Chondrocyte (in vitro differentiated cells): ENCODE data around the gene ZNF892. TPM values are rescaled to one million over a fixed set of nuclear protein-coding genes. Genes with fewer than 3 reads are reported as not detected.

Experiments used
- DNase-seq: peaks from one replicate; pipeline ENCODE4 v3.0.0; 2021; ENCODE audit warnings: mixed read lengths, low spot score
- H3K27ac Mint-ChIP-seq: one replicate; pipeline ENCODE4 v1.8.0; 2021; ENCODE audit warnings: mild to moderate bottlenecking, moderate library complexity, mixed read lengths; ENCODE audit not compliant: unreplicated experiment
- H3K27me3 Mint-ChIP-seq: 2 replicates; pipeline ENCODE4 v1.8.0; 2021; ENCODE audit warnings: low read depth, mixed read lengths
- H3K36me3 Mint-ChIP-seq: 2 replicates; pipeline ENCODE4 v1.8.0; 2021; ENCODE audit warnings: low read depth, mixed read lengths
- H3K4me1 Mint-ChIP-seq: 2 replicates; pipeline ENCODE4 v1.8.0; 2021; ENCODE audit warnings: low read depth, mild to moderate bottlenecking, mixed read lengths
- H3K4me3 Mint-ChIP-seq: one replicate; pipeline ENCODE4 v1.8.0; 2021; ENCODE audit warnings: mild to moderate bottlenecking, moderate library complexity, mixed read lengths; ENCODE audit not compliant: unreplicated experiment
- H3K9me3 Mint-ChIP-seq: 2 replicates; pipeline ENCODE4 v1.8.0; 2021; ENCODE audit warnings: low read depth, mixed read lengths
- CTCF ChIP-seq: fragments of 200-600 bp; sonication (generic); IDR thresholded peaks from 2 replicates; pipeline ENCODE4 v1.5.0; 2021; ENCODE audit warnings: antibody characterized with exemption, mild to moderate bottlenecking, moderate library complexity
- total RNA-seq: library from RNA; stranded (reverse); gene quantifications from 3 replicates; pipeline ENCODE4 v1.2.1, GENCODE V29; 2021

ZNF892 gene
- total RNA-seq, 1 donor from 2014 or later = 4.8 TPM

DNA sequence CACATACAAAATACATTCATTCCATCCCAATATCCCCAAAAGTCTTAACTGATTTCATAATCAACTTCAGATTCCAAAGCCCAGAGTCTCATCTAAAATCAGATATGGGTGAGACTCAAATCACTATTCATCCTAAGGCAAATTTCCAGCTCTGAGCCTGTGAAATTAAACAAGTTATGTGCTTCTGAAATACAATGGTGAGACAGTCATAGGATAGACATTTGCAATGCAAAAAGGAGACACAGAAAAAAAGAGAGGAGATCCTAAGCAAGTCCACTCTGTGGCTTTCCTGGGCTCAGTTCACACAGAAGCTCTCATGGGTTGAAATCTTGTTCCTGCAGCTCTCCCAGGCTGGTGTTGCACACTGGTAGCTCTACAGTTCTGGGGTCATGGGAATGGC, 18.3 kb downstream of the ZNF892 start:
- Mint-ChIP-seq H3K36me3 (peaks cover 33% of the 10 kb centered on the region), H3K4me1 (no peaks in the 10 kb centered on the region), H3K27me3 (no peaks in the 10 kb centered on the region), H3K27ac (no peak overlapping the region), H3K4me3 (no peak overlapping the region), H3K9me3 (peaks cover 66% of the 10 kb centered on the region)
- TF ChIP-seq CTCF = no peak
- DNase-seq = no peak

- no peak overlapping the region for H3K4me3 Mint-ChIP-seq
- peaks cover 6% of the 10 kb centered on the region for H3K36me3 Mint-ChIP-seq
- DNase-seq = no peak
- no peaks in the 10 kb centered on the region for H3K27me3 Mint-ChIP-seq
- peak; percentile 73 for TF ChIP-seq CTCF
- no peaks in the 10 kb centered on the region for H3K4me1 Mint-ChIP-seq
- H3K9me3 Mint-ChIP-seq = peaks cover 57% of the 10 kb centered on the region
- H3K27ac Mint-ChIP-seq = no peak overlapping the region
Observed at GRCh38 chr2:95231723-95232122, 24.4 kb downstream of the ZNF892 start.

DNA sequence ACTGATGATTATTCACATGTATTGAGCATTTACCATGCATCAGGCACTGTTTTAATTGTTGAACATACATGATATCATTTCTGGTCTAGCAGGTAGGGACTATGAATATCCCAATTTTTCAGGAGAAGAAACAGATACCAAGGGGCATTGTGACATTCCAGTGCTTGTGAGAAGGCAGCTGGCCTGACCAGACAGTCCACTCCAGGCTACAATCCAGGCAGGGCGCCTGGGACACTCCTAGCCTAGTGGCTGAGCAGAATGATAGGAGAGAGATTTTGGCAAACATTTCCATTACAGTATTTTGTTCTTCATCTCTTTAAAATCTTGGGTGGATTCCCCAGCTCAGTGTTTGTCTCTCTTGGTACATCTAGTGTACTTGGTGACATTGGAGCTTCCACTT, 24.9 kb downstream of the ZNF892 start:
- no peak overlapping the region for H3K4me3 Mint-ChIP-seq
- no peak for TF ChIP-seq CTCF
- H3K36me3 Mint-ChIP-seq = peaks cover 6% of the 10 kb centered on the region
- no peak overlapping the region for H3K27ac Mint-ChIP-seq
- peaks cover 58% of the 10 kb centered on the region for H3K9me3 Mint-ChIP-seq
- H3K27me3 Mint-ChIP-seq = no peaks in the 10 kb centered on the region
- no peak for DNase-seq
- no peaks in the 10 kb centered on the region for H3K4me1 Mint-ChIP-seq

DNA sequence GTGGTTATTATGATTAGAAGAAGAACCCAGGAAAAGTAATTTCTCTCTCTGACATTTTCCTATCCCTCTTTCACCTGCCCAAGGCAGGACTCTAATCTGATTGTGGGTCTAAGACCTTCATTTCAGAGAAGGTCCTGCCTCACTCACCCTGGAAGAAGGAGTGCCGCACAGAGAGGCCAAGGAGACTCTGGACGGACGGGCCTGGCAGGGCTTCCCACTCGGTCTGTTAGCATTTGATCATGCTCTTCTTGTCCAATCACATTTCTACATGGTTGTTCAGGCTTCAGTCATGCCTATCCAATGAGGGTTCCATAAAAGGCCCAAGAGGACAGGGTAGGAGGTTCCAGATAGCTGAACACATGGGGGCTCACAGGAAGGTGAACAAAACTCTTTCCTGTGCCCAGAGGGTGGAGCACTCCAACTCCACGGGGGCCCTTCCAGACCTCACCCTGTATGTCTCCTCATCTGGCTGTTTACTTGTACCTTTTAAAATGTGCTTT, 27.0 kb downstream of the ZNF892 start:
- DNase-seq = no peak
- Mint-ChIP-seq H3K27ac (no peak overlapping the region), H3K36me3 (peaks cover 5% of the 10 kb centered on the region), H3K9me3 (peaks cover 64% of the 10 kb centered on the region), H3K4me3 (no peak overlapping the region), H3K27me3 (no peaks in the 10 kb centered on the region), H3K4me1 (no peaks in the 10 kb centered on the region)
- TF ChIP-seq CTCF = no peak

- TF ChIP-seq CTCF = no peak
- Mint-ChIP-seq H3K27ac (no peak overlapping the region), H3K4me1 (no peaks in the 10 kb centered on the region), H3K4me3 (no peak overlapping the region), H3K27me3 (no peaks in the 10 kb centered on the region), H3K36me3 (peaks cover 5% of the 10 kb centered on the region), H3K9me3 (peaks cover 62% of the 10 kb centered on the region)
- DNase-seq = no peak
Observed at GRCh38 chr2:95234816-95235215, 27.5 kb downstream of the ZNF892 start.
